Gastrocnemius medialis (tissue), 4 donors: ENCODE data around the gene ZFP36L2. TPM values are rescaled to one million over a fixed set of nuclear protein-coding genes. Genes with fewer than 3 reads are reported as not detected.

ENCODE experiments used
- ATAC-seq, 2 donors: fragments of 150-250 bp; one replicate each; pipeline ENCODE4 v1.9.1; 2016
- DNase-seq, 2 donors: peaks; one replicate each; pipeline ENCODE4 v3.0.0-alpha.2; 2019
- H3K27ac ChIP-seq, 4 donors: fragments of 200-600 bp; sonication (generic); 1 replicate in 1 of 4; 2 replicates in 3 of 4; pipeline ENCODE4 v1.5.1; 2016 to 2018; ENCODE audit warnings: mild to moderate bottlenecking in 2 of 4, moderate library complexity in 1 of 4
- H3K27me3 ChIP-seq, 3 donors: fragments of 200-600 bp; sonication (generic) in 2 of 3; 1 replicate in 1 of 3; 2 replicates in 2 of 3; pipeline versions ENCODE4 v1.5.1 to v1.6.0; 2016 to 2019; ENCODE audit warnings: mild to moderate bottlenecking in 1 of 3, moderate library complexity in 1 of 3
- H3K36me3 ChIP-seq, 2 donors: fragments of 200-600 bp; sonication (generic) in 1 of 2; one replicate each; pipeline ENCODE4 v1.5.1; 2017 to 2018
- H3K4me1 ChIP-seq, 2 donors: fragments of 200-600 bp; sonication (generic) in 1 of 2; one replicate each; pipeline ENCODE4 v1.5.1; 2016 to 2017; ENCODE audit warnings: mild to moderate bottlenecking in 2 of 2
- H3K4me3 ChIP-seq, 4 donors: fragments of 200-600 bp; sonication (generic) in 3 of 4; 1 replicate in 1 of 4; 2 replicates in 3 of 4; pipeline ENCODE4 v1.5.1; 2016 to 2019; ENCODE audit warnings: mild to moderate bottlenecking in 2 of 4
- H3K9me3 ChIP-seq, 3 donors: fragments of 200-600 bp; sonication (generic) in 2 of 3; 1 replicate in 1 of 3; 2 replicates in 2 of 3; pipeline ENCODE4 v1.5.1; 2016 to 2019
- POLR2A ChIP-seq, 2 donors: fragments of 450-650 bp; IDR thresholded peaks; one replicate each; pipeline ENCODE4 v1.6.1; 2017; ENCODE audit warnings: antibody characterized with exemption in 2 of 2, mild to moderate bottlenecking in 2 of 2, moderate library complexity in 2 of 2
- in situ Hi-C, 4 donors: fragments of 200-750 bp; cut with MboI; loops; one replicate each; pipeline versions ENCODE4 v1.15.0 to v1.8.0; 2017; ENCODE audit warnings: low sequenced_read_pairs in 4 of 4
- intact Hi-C: fragments of 100-400 bp; cut with DNase I; formaldehyde crosslinking; loops from one replicate; pipeline ENCODE4 v1.15.1; 2023; ENCODE audit warnings: low total_unique reads
- total RNA-seq, 4 donors: library from RNA; depleted of rRNA; stranded (reverse); fragments of >200 nt; gene quantifications; one replicate each; pipeline versions ENCODE4 v1.1.0 to v1.2.3, GENCODE V29; 2016
- TF ChIP-seq, protein P1 (sequence below), 5 experiments: fragments of 450-650 bp in 3 of 5; fragments of 200-600 bp in 2 of 5; sonication (generic) in 2 of 5; IDR thresholded peaks in 4 of 5; conservative IDR thresholded peaks in 1 of 5; 1 replicate in 4 of 5; 2 replicates in 1 of 5; pipeline ENCODE4 v1.5.1; 2016 to 2019; ENCODE audit warnings: antibody characterized with exemption in 5 of 5, mild to moderate bottlenecking in 3 of 5, moderate library complexity in 3 of 5

The ZFP36L2 gene
- total RNA-seq, 4 donors from 2014 or later, result 15.5 to 58.6 (median 44.8) TPM

DNA sequence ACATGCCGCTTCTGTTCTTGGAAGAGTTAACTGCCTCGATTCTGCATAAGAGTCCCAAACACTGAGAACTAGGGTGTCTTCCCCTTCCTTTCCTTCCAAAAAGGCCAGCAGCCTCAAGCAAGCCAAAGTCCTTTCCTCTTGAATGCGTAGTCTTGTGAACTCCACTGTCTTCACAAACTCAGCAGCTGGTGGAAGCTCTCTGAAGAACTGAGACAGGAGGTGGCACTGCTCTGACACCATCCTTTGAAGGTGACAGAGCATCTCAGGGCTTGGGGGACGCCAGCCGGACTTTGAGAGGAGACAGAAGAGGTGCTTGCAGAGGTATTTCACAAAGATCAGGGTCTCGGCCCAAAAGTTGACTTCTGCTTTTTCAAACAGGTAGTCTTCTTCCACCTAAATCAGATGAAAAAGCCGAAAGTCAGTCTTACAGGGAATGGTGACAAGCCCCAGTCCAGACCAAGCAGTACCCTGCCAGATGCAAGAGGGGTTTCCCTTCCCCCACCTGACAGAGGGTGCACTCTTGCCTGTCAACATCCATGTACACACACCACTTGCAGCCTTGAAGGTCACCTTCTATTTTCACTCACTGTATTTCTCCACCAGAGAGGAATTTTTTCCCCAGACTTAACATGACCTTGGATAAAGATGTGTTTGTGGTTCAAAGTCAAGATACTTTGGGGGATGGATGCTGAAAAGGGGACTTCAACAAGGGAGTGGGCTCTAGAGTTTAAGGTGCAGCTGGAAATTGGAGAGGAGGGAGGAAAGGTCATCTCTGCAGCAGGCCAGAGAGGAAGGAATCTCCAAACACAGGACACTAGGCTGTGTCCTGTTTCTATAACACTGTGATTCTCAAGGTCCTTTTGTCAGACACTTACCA, 4.8 kb upstream of the ZFP36L2 start:
- Histone ChIP-seq H3K36me3 (peaks cover 0 to 5% of the 10 kb centered on the region in 2 donors), H3K4me3 (no peak overlapping the region), H3K27ac (peak overlapping the region in 1 of 4 donors; percentile 25), H3K4me1 (peaks cover 12 to 23% of the 10 kb centered on the region in 2 donors), H3K27me3 (no peaks in the 10 kb centered on the region), H3K9me3 (no peaks in the 10 kb centered on the region)
- ATAC-seq (no peak), DNase-seq (no peak)
- intact Hi-C loops, result loop anchor here (10.0 kb wide), 1 partner anchor 376 kb away; no protein-coding TSS in a partner anchor
- TF ChIP-seq POLR2A (IDR thresholded peaks at IDR 0.05), result no peak
- TF ChIP-seq, protein P1, sequence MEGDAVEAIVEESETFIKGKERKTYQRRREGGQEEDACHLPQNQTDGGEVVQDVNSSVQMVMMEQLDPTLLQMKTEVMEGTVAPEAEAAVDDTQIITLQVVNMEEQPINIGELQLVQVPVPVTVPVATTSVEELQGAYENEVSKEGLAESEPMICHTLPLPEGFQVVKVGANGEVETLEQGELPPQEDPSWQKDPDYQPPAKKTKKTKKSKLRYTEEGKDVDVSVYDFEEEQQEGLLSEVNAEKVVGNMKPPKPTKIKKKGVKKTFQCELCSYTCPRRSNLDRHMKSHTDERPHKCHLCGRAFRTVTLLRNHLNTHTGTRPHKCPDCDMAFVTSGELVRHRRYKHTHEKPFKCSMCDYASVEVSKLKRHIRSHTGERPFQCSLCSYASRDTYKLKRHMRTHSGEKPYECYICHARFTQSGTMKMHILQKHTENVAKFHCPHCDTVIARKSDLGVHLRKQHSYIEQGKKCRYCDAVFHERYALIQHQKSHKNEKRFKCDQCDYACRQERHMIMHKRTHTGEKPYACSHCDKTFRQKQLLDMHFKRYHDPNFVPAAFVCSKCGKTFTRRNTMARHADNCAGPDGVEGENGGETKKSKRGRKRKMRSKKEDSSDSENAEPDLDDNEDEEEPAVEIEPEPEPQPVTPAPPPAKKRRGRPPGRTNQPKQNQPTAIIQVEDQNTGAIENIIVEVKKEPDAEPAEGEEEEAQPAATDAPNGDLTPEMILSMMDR (IDR thresholded peaks at IDR 0.05 in 4 of 5, conservative IDR thresholded peaks at IDR 0.05 in 1 of 5), result no peak
- in situ Hi-C loops, result loop anchor here (5.0 to 25.0 kb wide), 9 partner anchors 104 to 406 kb away; no protein-coding TSS in a partner anchor

DNA sequence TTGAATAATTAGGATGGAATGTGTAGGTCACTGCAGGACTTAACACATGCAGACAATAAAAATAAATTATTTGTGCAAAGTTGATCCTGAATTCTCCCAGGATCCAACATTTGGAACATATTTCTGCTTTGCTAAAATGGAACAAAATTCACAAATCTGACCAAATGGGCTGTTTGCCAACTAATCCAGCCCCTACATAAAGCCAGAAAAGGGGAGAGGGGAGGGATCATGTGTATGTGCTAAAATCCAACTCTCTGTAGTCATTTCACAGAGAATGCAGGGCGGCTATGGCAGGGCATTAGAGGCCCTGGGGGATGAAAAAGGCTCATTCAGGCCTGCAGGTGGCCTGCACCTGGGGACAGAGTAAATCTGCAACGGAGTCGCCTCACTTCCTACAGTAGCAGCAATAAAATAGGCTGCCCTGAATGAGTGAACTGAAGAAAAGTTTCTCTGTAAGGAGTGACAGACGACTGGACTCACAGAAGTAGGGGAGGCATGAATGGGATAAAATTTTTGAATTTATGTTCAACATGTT, 4.0 kb upstream of the ZFP36L2 start:
- DNase-seq, result no peak
- Histone ChIP-seq H3K4me1 (peaks cover 12 to 23% of the 10 kb centered on the region in 2 donors), H3K27ac (peak overlapping the region in 2 of 4 donors; percentile 7 to 25), H3K4me3 (no peak overlapping the region), H3K27me3 (no peaks in the 10 kb centered on the region), H3K9me3 (no peaks in the 10 kb centered on the region), H3K36me3 (peaks cover 0 to 5% of the 10 kb centered on the region in 2 donors)
- in situ Hi-C loops, result loop anchor here (5.0 to 25.0 kb wide), 9 partner anchors 103 to 406 kb away; no protein-coding TSS in a partner anchor
- TF ChIP-seq, protein P1 (IDR thresholded peaks at IDR 0.05 in 4 of 5, conservative IDR thresholded peaks at IDR 0.05 in 1 of 5), result no peak
- no peak for TF ChIP-seq POLR2A (IDR thresholded peaks at IDR 0.05)
- ATAC-seq, result no peak
- intact Hi-C loops, result loop anchor here (10.0 kb wide), 1 partner anchor 376 kb away; no protein-coding TSS in a partner anchor

DNA sequence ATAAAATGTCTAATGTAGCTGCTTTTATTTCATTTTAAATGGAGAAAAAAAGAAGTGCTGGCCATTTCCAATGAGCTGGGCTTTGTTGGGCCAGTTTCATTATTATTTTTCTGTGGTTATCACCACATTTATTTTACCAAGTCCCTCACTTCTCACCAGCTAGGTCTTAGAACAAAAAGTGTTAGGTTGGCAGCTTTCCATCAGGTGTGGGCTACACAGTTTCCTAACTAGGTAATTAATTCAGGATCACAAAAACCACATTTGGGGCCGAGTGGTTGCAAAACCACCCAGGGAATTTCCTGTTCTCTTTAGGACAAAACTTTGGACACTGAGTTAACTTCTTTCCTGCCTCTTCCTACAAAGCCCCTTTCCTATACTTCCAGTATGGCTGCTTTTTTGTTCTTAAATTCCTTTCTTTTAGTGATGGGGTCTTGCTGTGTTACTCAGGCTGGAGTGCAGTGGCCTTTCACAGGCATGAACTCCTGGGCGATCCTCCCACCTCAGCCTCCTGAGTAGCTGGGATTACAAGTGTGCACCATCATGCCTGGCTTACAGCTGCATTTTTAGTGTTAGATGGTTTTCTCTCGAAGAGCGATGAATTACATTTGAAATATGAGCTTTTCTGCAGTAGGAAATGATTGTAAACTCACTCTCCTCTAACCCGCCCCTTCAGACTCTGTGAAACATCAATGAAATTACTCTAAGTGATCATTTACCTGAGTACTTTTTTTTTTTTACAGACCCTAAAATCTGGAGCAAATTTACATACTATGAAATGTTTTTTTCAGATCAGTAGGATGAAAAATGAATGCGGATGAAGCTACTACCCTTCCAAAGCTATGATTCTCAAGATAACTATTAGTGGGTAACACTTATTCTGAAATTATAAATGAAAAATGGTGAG, 2.6 kb upstream of the ZFP36L2 start:
- in situ Hi-C loops (loop anchor here (5.0 to 25.0 kb wide), 6 partner anchors 54 to 392 kb away; no protein-coding TSS in a partner anchor), intact Hi-C loops (loop anchor here (1.0 to 5.0 kb wide), 7 partner anchors 102 to 402 kb away; no protein-coding TSS in a partner anchor)
- no peak for DNase-seq
- peak in 1 of 2 donors; percentile 7 for TF ChIP-seq POLR2A (IDR thresholded peaks at IDR 0.05)
- TF ChIP-seq, protein P1 (IDR thresholded peaks at IDR 0.05 in 4 of 5, conservative IDR thresholded peaks at IDR 0.05 in 1 of 5), result no peak
- no peaks in the 10 kb centered on the region for H3K9me3 ChIP-seq
- H3K27ac ChIP-seq, result peak overlapping the region; percentile 99 to 100 (median 100)
- H3K4me3 ChIP-seq, result no peak overlapping the region
- peaks cover 12 to 23% of the 10 kb centered on the region in 2 donors for H3K4me1 ChIP-seq
- peaks cover 0 to 9% of the 10 kb centered on the region in 2 donors for H3K36me3 ChIP-seq
- H3K27me3 ChIP-seq, result no peaks in the 10 kb centered on the region
- ATAC-seq, result no peak

DNA sequence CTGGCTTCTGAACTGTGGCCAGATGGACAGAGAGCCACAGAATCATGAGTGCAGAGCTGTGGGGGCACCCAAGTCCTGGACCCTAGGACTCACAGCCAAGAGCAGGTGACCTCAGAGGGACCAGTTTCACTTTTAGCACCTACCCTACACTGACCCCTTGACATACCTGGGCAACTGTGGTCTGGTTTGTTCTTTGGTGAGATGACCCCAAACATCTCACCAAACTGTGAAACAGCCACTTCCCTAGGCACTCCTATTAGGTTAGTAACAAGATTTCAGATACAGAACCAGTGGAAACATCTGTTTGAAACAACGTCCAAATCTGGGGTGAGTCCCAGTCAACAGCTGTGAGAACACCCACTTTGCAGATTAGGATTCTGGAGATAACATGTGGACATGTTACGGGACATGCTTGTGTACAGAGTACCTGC, 1.9 kb upstream of the ZFP36L2 start:
- Histone ChIP-seq H3K9me3 (no peaks in the 10 kb centered on the region), H3K4me1 (peaks cover 16 to 27% of the 10 kb centered on the region in 2 donors), H3K27me3 (no peaks in the 10 kb centered on the region), H3K36me3 (peaks cover 0 to 13% of the 10 kb centered on the region in 2 donors), H3K27ac (peak overlapping the region; percentile 99 to 100 (median 100)), H3K4me3 (peak overlapping the region in 3 of 4 donors; percentile 91 to 95 (median 94))
- DNase-seq (no peak), ATAC-seq (no peak)
- intact Hi-C loops (loop anchor here (1.0 to 5.0 kb wide), 4 partner anchors 101 to 401 kb away; no protein-coding TSS in a partner anchor), in situ Hi-C loops (loop anchor here (5.0 to 25.0 kb wide), 6 partner anchors 54 to 391 kb away; no protein-coding TSS in a partner anchor)
- TF ChIP-seq POLR2A (IDR thresholded peaks at IDR 0.05), result no peak
- TF ChIP-seq, protein P1 (IDR thresholded peaks at IDR 0.05 in 4 of 5, conservative IDR thresholded peaks at IDR 0.05 in 1 of 5), result no peak
